Stimulated activated naive CD8-positive, alpha-beta T cell treated with anti-CD3 and anti-CD28 coated beads, Interleukin-15, amount 100 ng/mL, for 72 hours (primary cell): Measurements from ENCODE around the gene SLC12A7.

Experiments
- ATAC-seq: fragments of 150-1000 bp; cut with Tn5 transposase; 2 replicates; pipeline ENCODE4 v1.10.0; 2021; ENCODE audit warnings: mild to moderate bottlenecking, moderate library complexity
- DNase-seq, 2 donors: peaks; one replicate each; pipeline ENCODE4 v3.0.0; 2021 to 2022
- H3K27ac Mint-ChIP-seq, 2 donors: one replicate each; pipeline ENCODE4 v1.8.0; 2022; ENCODE audit warnings: mild to moderate bottlenecking in 2 of 2, mixed read lengths in 2 of 2, moderate library complexity in 2 of 2
- H3K27me3 Mint-ChIP-seq: one replicate; pipeline ENCODE4 v1.8.0; 2022; ENCODE audit warnings: mixed read lengths
- H3K4me1 Mint-ChIP-seq: one replicate; pipeline ENCODE4 v1.8.0; 2022; ENCODE audit warnings: mild to moderate bottlenecking, mixed read lengths
- H3K4me3 Mint-ChIP-seq, 2 donors: one replicate each; pipeline ENCODE4 v1.8.0; 2022; ENCODE audit warnings: mild to moderate bottlenecking in 2 of 2, mixed read lengths in 2 of 2, moderate library complexity in 1 of 2
- H3K9me3 Mint-ChIP-seq, 2 donors: one replicate each; pipeline ENCODE4 v1.8.0; 2022; ENCODE audit warnings: mixed read lengths in 2 of 2

SLC12A7 gene

GRCh38 chr5:1075931-1076330, 35.9 kb downstream of the SLC12A7 start:
- Mint-ChIP-seq H3K27ac (peak overlapping the region in 1 of 2 donors; percentile 74), H3K4me1 (no peaks in the 10 kb centered on the region), H3K9me3 (no peaks in the 10 kb centered on the region), H3K4me3 (no peak overlapping the region), H3K27me3 (no peaks in the 10 kb centered on the region)
- ATAC-seq (no peak), DNase-seq (no peak)

DNA sequence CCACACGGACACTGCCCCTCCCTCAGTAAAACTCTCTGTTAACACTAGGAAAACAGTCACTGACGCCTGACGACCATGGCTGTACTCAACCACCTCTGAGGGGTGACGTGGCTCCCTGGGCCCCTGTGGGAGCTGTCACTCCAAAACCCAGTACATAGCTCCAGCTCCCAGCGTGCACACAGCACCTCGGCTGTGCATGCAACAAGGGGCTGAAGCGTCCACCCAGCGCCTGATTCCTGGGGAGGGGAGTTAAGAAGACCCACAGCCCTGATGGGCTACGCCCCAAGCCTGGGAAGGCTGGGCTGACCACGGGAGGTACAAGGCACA, 36.3 kb downstream of the SLC12A7 start:
- Mint-ChIP-seq H3K27me3 (no peaks in the 10 kb centered on the region), H3K9me3 (no peaks in the 10 kb centered on the region), H3K4me3 (no peak overlapping the region), H3K4me1 (no peaks in the 10 kb centered on the region), H3K27ac (peak overlapping the region in 1 of 2 donors; percentile 34)
- DNase-seq (no peak), ATAC-seq (peak; percentile 2)

DNA sequence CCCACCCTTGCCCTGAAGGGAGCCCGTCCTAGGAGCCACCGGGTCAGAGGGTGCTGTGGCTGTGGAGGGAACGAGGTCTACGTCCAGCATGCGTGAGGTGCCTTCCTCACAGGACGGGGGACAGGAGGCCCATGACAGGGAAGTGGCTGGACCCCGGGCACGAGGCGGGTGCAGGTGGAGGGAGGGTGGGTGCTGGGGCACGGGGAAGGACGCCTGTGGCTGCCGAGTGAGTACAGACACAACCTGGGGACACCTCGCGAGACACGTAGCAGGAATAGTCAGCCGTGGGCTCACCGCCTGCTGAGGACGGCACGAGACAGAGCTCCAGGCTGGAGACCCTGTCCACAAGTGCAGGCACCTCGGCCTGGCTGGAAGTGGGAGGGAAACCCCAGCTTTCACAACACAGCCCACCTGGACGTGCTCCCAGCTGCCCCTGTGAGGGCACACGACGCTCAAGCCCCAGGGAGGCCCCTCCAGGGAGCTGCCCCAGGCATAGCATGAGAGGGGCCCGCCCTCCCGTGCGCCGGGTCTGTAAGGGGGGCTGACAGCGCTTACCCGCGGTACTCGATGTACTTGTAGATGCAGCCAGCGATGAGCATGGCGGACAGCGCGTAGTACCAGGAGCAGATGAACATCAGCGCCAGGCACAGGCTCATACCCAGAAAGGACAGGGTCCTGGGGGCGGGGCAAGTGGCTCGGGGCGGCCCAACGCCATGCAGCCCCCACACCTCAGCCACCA, 36.9 kb downstream of the SLC12A7 start:
- Mint-ChIP-seq H3K27ac (peak overlapping the region in 1 of 2 donors; percentile 34), H3K4me1 (no peaks in the 10 kb centered on the region), H3K4me3 (no peak overlapping the region), H3K27me3 (no peaks in the 10 kb centered on the region), H3K9me3 (no peaks in the 10 kb centered on the region)
- no peak for DNase-seq
- peak; percentile 23 for ATAC-seq

GRCh38 chr5:1074226-1074625, 37.6 kb downstream of the SLC12A7 start:
- no peaks in the 10 kb centered on the region for H3K9me3 Mint-ChIP-seq
- H3K27me3 Mint-ChIP-seq: no peaks in the 10 kb centered on the region
- peak; percentile 33 for ATAC-seq
- no peak overlapping the region for H3K4me3 Mint-ChIP-seq
- H3K4me1 Mint-ChIP-seq: no peaks in the 10 kb centered on the region
- H3K27ac Mint-ChIP-seq: no peak overlapping the region
- no peak for DNase-seq

DNA sequence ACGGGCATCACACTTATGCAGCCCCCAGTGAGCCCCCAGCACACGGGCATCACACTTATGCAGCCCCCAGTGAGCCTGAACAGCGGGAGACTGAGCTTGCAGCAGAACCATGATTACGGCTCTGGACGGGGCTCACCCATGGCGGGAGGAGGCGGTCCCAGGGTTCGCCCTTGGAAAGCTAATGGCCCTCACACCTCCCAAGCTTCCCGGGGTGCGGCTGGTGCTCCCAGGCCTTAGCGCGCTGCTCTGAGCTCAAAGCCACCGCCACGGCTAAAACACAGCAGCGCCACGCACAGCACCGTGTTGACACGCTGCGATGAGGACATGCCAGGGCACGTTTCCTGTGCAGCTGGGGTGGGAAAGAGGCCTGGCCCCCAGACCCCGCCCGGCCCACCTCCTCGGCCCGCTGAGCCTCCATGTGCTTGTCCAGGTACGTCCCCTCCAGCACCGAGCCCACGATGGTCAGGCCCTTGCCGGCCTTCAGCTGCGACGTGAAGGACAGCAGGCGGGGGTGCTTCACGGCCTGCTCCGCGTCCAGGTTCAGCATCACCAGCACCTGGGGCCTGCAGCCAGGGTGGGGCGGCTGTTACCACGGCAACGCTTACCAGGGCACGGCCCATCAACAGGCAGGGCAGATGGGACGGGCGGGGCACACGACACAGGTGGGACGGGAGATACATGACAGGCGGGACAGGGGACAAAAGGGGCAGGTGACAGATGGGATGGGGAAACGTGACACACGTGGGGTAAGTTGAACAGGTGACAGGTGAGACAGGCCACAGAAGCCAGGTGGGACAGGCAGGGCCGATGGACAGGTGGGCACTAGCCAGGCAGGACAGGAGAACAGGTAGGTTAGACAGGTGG, 38.4 kb downstream of the SLC12A7 start:
- H3K27me3 Mint-ChIP-seq: no peaks in the 10 kb centered on the region
- no peak overlapping the region for H3K4me3 Mint-ChIP-seq
- ATAC-seq: no peak
- H3K4me1 Mint-ChIP-seq: no peaks in the 10 kb centered on the region
- peak overlapping the region; percentile 94 to 96 for H3K27ac Mint-ChIP-seq
- DNase-seq: no peak
- H3K9me3 Mint-ChIP-seq: no peaks in the 10 kb centered on the region

- no peaks in the 10 kb centered on the region for H3K9me3 Mint-ChIP-seq
- no peak for ATAC-seq
These were observed 42.2 kb downstream of the SLC12A7 start for GRCh38 chr5:1069720-1070088.

DNA sequence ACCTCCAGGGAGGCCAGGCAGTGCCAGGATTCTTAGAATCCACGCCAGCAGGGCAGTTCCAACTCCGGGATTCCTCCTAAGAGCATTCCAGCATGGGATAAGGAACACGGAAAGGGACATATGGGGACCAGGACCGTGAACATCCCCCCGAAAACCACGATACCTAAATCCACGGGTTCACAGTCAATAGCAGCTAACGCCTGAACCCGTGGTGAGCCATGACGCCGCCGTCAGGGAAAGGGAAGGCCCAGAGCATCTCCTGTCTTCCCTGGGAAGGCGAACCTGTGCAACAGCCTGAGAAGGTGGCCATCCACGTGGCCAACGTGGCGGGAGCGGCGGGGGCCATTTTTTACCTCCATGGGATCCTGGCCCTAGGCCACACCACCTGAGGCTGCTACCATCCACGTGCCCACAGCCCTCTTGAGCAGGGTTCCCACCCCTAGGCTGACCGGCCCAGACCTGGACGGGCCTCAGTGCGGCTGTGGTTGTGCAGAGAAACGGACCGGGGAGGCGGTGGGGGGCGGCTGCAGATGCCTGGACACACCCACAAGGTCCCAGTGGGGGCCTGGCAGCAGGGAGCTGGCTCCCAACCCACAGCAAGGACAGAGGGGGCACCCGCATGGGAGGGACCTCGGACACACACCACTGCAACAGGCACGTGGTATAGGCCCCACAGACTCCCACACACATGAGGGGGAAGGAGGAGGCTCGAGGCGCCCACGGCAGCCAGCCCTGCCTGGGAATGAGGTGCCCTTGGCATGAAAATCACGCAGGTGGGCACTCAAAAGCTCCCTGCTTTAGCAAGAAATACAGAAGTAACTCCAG, 42.8 kb downstream of the SLC12A7 start:
- Mint-ChIP-seq H3K27me3 (no peaks in the 10 kb centered on the region), H3K9me3 (no peaks in the 10 kb centered on the region), H3K4me3 (no peak overlapping the region), H3K27ac (no peak overlapping the region), H3K4me1 (no peaks in the 10 kb centered on the region)
- DNase-seq (no peak), ATAC-seq (peak; percentile 20)

More at GRCh38 chr5:1069720-1070088, 42.2 kb downstream of the SLC12A7 start:
- no peak overlapping the region for H3K27ac Mint-ChIP-seq
- H3K4me3 Mint-ChIP-seq: no peak overlapping the region
- no peaks in the 10 kb centered on the region for H3K27me3 Mint-ChIP-seq
- no peaks in the 10 kb centered on the region for H3K4me1 Mint-ChIP-seq
- no peak for DNase-seq

DNA sequence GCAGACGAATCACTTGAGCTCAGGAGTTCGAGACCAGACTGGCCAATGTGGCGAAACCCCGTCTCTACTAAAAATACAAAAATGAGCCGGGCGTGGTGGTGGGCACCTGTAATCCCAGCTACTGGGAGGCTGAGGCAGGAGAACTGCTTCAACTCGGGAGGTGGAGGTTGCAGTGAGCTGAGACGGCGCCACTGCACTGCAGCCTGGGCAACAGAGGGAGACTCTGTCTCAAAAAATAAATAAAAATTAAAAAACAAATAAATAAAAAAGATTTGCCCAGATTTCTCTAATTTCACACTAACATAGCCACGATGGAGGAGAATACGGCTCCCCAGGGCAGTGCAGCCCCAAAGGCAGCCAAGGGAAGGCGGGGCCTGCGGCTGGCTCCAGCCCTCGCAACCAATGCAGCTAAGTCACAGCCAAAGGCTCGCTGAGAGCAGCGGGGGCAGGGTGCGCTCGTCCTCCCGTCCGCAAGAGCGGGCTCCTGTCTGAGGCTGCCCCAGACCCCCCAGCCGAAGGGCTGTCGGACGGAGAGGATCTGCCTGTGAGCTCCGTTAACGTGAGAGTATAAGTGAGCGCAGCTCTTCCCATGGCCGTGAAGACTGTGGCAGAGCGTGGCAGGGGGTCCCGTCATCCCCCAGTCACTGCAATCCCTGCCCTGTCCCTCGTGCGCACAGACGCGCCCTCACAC, 43.5 kb downstream of the SLC12A7 start:
- no peak for DNase-seq
- Mint-ChIP-seq H3K27ac (no peak overlapping the region), H3K4me1 (no peaks in the 10 kb centered on the region), H3K9me3 (no peaks in the 10 kb centered on the region), H3K4me3 (no peak overlapping the region), H3K27me3 (no peaks in the 10 kb centered on the region)
- ATAC-seq: no peak

DNA sequence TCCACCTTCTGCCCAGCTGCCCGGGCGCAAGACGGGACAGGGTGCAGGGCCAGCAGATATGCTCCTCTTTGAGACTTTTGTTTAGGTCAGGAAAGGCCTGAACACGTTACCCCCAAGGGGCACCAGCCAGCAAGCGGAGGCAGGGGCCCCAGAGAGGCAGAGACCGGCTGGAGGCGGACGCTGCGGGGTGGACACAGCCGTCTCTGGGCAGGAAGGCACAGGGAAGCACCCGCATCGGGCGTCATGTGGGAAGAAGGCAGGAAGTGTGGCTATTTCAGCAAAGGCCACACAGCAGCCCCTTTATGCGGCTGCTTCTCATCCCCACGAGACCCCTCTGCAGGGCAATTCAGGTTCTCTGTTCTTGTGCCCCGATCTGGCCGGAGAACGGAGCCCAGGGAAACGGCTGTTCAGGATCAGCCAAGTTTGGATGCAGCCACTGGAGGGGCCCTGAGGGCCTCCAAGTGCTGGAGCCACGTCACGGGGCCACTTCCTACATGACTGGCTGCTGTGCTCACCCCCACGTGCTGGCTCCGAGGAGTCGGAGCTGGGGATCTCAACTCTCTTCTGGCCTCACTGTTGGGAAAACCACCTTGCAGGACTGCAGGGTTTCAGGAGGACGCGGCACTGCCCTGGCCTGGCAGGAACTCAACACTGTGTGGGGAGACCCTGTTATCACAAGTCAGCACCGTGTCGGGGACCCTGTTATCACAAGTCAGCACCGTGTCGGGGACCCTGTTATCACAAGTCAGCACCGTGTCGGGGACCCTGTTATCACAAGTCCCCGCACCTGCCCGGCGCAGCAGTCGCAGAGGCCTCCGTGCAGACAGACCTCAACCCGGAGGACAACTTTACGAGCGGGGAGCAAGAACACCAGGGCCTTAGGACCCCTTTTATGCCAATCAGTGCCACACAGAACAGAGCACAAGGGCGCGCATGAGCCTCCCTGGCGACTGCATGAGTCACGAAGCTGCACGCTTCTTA, 44.4 kb downstream of the SLC12A7 start:
- Mint-ChIP-seq H3K27ac (peak overlapping the region in 1 of 2 donors; percentile 88), H3K4me3 (no peak overlapping the region), H3K27me3 (no peaks in the 10 kb centered on the region), H3K9me3 (no peaks in the 10 kb centered on the region), H3K4me1 (no peaks in the 10 kb centered on the region)
- DNase-seq (no peak), ATAC-seq (no peak)

GRCh38 chr5:1066676-1067075, 45.2 kb downstream of the SLC12A7 start:
- Mint-ChIP-seq H3K9me3 (no peaks in the 10 kb centered on the region), H3K27me3 (no peaks in the 10 kb centered on the region), H3K4me3 (no peak overlapping the region), H3K27ac (peak overlapping the region; percentile 54 to 88), H3K4me1 (no peaks in the 10 kb centered on the region)
- DNase-seq: no peak
- ATAC-seq: no peak

DNA sequence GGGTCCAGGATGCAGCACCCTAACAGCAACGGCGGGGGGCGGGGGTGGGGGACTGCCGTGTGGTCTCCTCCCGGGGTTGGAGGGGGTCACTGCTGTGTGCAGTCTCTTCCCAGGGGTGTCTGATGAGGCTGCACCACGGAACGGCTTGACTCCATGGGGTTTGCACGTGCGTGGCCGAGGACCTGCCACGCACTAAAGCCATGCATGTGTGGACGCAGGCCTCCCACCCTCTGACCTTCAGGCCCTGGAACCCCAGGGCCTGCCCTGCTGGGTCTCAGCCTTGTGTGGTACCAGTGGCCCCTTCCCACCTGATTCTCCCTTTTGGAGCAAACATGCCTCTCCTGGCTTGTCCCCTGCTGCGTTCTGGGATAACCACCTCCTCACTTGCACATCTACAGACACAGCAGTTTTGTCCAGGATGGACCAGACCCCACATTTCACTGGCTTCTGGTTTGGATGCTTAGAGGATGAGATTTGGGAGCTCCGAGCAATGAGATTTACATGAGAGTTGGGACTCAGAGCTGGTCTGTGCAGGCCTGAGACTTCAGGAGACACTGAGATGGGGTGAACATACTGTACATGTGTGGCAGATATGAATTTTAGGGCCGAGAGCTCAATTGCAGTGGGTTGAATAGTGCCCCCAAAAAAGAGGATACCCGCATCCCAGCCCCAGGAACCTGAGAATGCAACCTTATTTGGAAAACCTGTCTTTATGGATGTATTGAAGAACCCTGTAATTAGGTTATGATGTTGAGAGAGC, 45.8 kb downstream of the SLC12A7 start:
- no peaks in the 10 kb centered on the region for H3K4me1 Mint-ChIP-seq
- H3K27me3 Mint-ChIP-seq: no peaks in the 10 kb centered on the region
- peak overlapping the region in 1 of 2 donors; percentile 54 for H3K27ac Mint-ChIP-seq
- no peak overlapping the region for H3K4me3 Mint-ChIP-seq
- no peaks in the 10 kb centered on the region for H3K9me3 Mint-ChIP-seq
- DNase-seq (no peak), ATAC-seq (no peak)

DNA sequence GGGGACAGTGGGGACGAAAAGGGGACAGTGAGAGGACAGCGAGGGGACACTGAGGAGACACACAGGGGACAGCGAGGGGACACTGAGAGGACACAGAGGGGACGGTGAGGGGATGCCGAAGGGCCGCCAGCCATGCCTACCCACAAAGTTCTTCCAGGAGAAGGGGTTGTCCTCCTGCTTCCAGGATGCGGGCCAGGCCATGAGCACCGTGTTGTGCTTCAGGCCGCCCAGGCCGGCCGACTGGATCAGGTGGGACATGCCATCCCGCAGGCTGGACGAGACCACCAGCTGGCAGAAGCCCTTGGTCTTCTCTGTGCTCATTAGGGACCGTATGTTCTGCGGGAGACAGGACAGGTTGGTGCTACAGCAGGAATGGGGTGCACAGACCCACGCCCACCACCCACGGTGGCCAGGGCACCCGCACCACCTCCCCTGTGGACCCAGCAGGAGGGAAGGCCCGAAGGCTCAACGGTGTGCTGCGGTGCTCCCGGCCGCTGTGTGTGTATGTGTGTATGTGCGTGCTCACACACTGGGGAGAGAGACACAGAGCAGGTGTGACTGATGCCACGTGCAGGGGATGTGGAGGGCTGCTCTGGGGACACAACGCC, 46.6 kb downstream of the SLC12A7 start:
- no peaks in the 10 kb centered on the region for H3K4me1 Mint-ChIP-seq
- H3K4me3 Mint-ChIP-seq: no peak overlapping the region
- H3K9me3 Mint-ChIP-seq: no peaks in the 10 kb centered on the region
- ATAC-seq (peak; percentile 27), DNase-seq (no peak)
- no peaks in the 10 kb centered on the region for H3K27me3 Mint-ChIP-seq
- H3K27ac Mint-ChIP-seq: peak overlapping the region in 1 of 2 donors; percentile 34

- no peak for DNase-seq
- Mint-ChIP-seq H3K9me3 (no peaks in the 10 kb centered on the region), H3K4me1 (no peaks in the 10 kb centered on the region), H3K27me3 (no peaks in the 10 kb centered on the region), H3K4me3 (no peak overlapping the region), H3K27ac (peak overlapping the region in 1 of 2 donors; percentile 27)
- no peak for ATAC-seq
These were observed 47.3 kb downstream of the SLC12A7 start for GRCh38 chr5:1064383-1065142.
